HEK293 (cell line): ENCODE measurements around the gene ALS2.
"Not testable (repeated sequence)": the region's sequence is repeated elsewhere in the genome, so short reads cannot be mapped to it uniquely, and the experiment has no call there.

Experiments
- CTCF ChIA-PET: fragments of 350-600 bp; formaldehyde crosslinking; extraction: SDS; loops from one replicate; lab custom pipeline; 2021; ENCODE audit warnings: antibody characterized with exemption; lab: Yijun Ruan, JAX
- POLR2A ChIA-PET: fragments of 300-600 bp; formaldehyde crosslinking; extraction: SDS; loops from one replicate; lab custom pipeline; 2020; ENCODE audit warnings: antibody characterized with exemption, inconsistent platforms; lab: Yijun Ruan, JAX
- H3K27ac ChIP-seq: fragments of 200-500 bp; sonication (Bioruptor generic); 2 replicates; pipeline ENCODE4 v1.5.1; 2014; ENCODE audit warnings: low read depth, low read length, control low read depth, inconsistent platforms; ENCODE audit errors: extremely low read depth
- H3K36me3 ChIP-seq, 2 experiments: fragments of 200-500 bp in 1 of 2; sonication (Bioruptor generic) in 1 of 2; 1 replicate in 1 of 2; 2 replicates in 1 of 2; pipeline ENCODE4 v1.5.1; 2014 to 2017; ENCODE audit warnings: inconsistent platforms in 2 of 2, low read length in 2 of 2; ENCODE audit not compliant: control insufficient read depth in 2 of 2, insufficient read depth in 1 of 2
- H3K4me1 ChIP-seq: fragments of 200-500 bp; sonication (Bioruptor generic); 2 replicates; pipeline ENCODE4 v1.5.1; 2014; ENCODE audit warnings: mild to moderate bottlenecking, low read length, inconsistent platforms; ENCODE audit not compliant: control insufficient read depth, insufficient read depth
- H3K4me3 ChIP-seq: 2 replicates; pipeline ENCODE4 v1.5.1; 2011; ENCODE audit warnings: low read depth, mild to moderate bottlenecking, control low read depth, low read length, moderate library complexity
- H3K9me3 ChIP-seq: fragments of 200-500 bp; sonication (Bioruptor generic); 2 replicates; pipeline ENCODE4 v1.5.1; 2014; ENCODE audit warnings: low read depth, low read length, inconsistent platforms; ENCODE audit not compliant: control insufficient read depth, insufficient read depth
- BCL11B ChIP-seq: fragments of 450-650 bp; formaldehyde crosslinking; IDR thresholded peaks from 2 replicates; pipeline ENCODE4 v1.5.1; 2016; ENCODE audit warnings: low read depth, missing biosample characterization, missing genetic modification characterization
- GLI2 ChIP-seq: fragments of 450-650 bp; formaldehyde crosslinking; IDR thresholded peaks from 2 replicates; pipeline ENCODE4; 2017; ENCODE audit warnings: missing biosample characterization, missing genetic modification characterization, low read depth, borderline replicate concordance
- ZBTB8A ChIP-seq: fragments of 450-650 bp; formaldehyde crosslinking; IDR thresholded peaks from 2 replicates; pipeline ENCODE4 v1.5.1; 2016; ENCODE audit warnings: missing biosample characterization, missing genetic modification characterization
- ZNF354C ChIP-seq: fragments of 450-650 bp; formaldehyde crosslinking; IDR thresholded peaks from 2 replicates; pipeline ENCODE4 v1.5.1; 2016; ENCODE audit warnings: missing biosample characterization, missing genetic modification characterization, low read depth, borderline replicate concordance
- ZNF394 ChIP-seq: fragments of 450-650 bp; formaldehyde crosslinking; IDR thresholded peaks from 2 replicates; pipeline ENCODE4 v1.5.1; 2016; ENCODE audit warnings: missing biosample characterization, missing genetic modification characterization, mild to moderate bottlenecking, moderate library complexity, borderline replicate concordance
- ZNF560 ChIP-seq: fragments of 450-650 bp; formaldehyde crosslinking; IDR thresholded peaks from 2 replicates; pipeline ENCODE4 v1.5.1; 2017; ENCODE audit warnings: missing biosample characterization, missing genetic modification characterization, borderline replicate concordance
- ZNF654 ChIP-seq: fragments of 450-650 bp; formaldehyde crosslinking; IDR thresholded peaks from 2 replicates; pipeline ENCODE4 v1.5.1; 2016; ENCODE audit warnings: low read depth, missing biosample characterization, missing genetic modification characterization
- ZNF830 ChIP-seq: fragments of 450-650 bp; IDR thresholded peaks from 2 replicates; pipeline ENCODE4 v1.5.0; 2018; ENCODE audit warnings: missing biosample characterization, missing genetic modification characterization, low read depth, mild to moderate bottlenecking, moderate library complexity
- ZSCAN30 ChIP-seq: fragments of 450-650 bp; IDR thresholded peaks from 2 replicates; pipeline ENCODE4 v1.5.1; 2018; ENCODE audit warnings: missing biosample characterization, mild to moderate bottlenecking, missing genetic modification characterization, moderate library complexity
- TF ChIP-seq, protein P1 (sequence below): fragments of 450-650 bp; formaldehyde crosslinking; IDR thresholded peaks from 2 replicates; pipeline ENCODE4 v1.5.1; 2017; ENCODE audit warnings: missing biosample characterization, missing genetic modification characterization
- TF ChIP-seq, protein P2 (sequence below): fragments of 450-650 bp; formaldehyde crosslinking; IDR thresholded peaks from 2 replicates; pipeline ENCODE4 v1.5.1; 2016; ENCODE audit warnings: missing biosample characterization, missing genetic modification characterization, low read depth
- TF ChIP-seq, protein P3 (sequence below): fragments of 450-650 bp; formaldehyde crosslinking; IDR thresholded peaks from 2 replicates; pipeline ENCODE4 v1.5.1; 2016; ENCODE audit warnings: missing biosample characterization, missing genetic modification characterization
- TF ChIP-seq, protein P4 (sequence below): fragments of 450-650 bp; formaldehyde crosslinking; IDR thresholded peaks from 2 replicates; pipeline ENCODE4 v1.5.1; 2016; ENCODE audit warnings: missing biosample characterization, missing genetic modification characterization
- TF ChIP-seq, protein P5 (sequence below): fragments of 450-650 bp; formaldehyde crosslinking; IDR thresholded peaks from 2 replicates; pipeline ENCODE4 v1.5.1; 2016; ENCODE audit warnings: missing biosample characterization, missing genetic modification characterization
- TF ChIP-seq, protein P6 (sequence below): fragments of 450-650 bp; formaldehyde crosslinking; conservative IDR thresholded peaks from 2 replicates; pipeline ENCODE4 v1.5.1; 2016; ENCODE audit warnings: low read depth, missing biosample characterization, missing genetic modification characterization
- TF ChIP-seq, protein P7 (sequence below): fragments of 450-650 bp; formaldehyde crosslinking; IDR thresholded peaks from 2 replicates; pipeline ENCODE4 v1.5.1; 2016; ENCODE audit warnings: missing biosample characterization, missing genetic modification characterization, borderline replicate concordance

The ALS2 gene

DNA sequence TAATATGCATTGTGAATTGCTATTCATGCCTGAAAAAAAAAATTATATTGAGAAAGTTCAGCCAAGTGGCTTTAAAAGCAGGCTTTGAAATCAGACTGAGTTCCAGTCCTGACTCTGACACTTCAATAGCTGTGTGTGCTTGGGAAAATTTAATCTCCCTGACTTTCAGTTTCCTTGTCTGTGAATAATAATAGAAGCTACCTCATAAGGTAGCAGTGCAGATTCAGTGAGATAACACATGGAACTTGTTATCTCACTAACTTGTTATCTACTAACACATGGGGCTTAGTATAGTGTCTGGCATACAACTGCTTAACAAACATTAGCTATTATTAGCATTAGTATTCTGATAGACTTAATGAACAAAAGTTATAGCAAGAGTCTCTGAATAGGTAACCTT lies 14.9 kb downstream of the ALS2 start:
- no peak overlapping the region for H3K27ac ChIP-seq
- no peak overlapping the region for H3K4me3 ChIP-seq
- H3K36me3 ChIP-seq: peaks cover 5 to 44% of the 10 kb centered on the region in 2 experiments; a peak in 2 of 3 replicates
- ChIA-PET CTCF (no interaction called here), POLR2A (no interaction called here)
- TF ChIP-seq ZNF830 (tag by site-specific recombination) (no peak), ZSCAN30 (tag by site-specific recombination) (no peak), BCL11B (tag by site-specific recombination) (no peak), ZNF354C (tag by site-specific recombination) (no peak)
- TF ChIP-seq, protein P1, sequence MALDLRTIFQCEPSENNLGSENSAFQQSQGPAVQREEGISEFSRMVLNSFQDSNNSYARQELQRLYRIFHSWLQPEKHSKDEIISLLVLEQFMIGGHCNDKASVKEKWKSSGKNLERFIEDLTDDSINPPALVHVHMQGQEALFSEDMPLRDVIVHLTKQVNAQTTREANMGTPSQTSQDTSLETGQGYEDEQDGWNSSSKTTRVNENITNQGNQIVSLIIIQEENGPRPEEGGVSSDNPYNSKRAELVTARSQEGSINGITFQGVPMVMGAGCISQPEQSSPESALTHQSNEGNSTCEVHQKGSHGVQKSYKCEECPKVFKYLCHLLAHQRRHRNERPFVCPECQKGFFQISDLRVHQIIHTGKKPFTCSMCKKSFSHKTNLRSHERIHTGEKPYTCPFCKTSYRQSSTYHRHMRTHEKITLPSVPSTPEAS: no peak
- TF ChIP-seq, protein P2, sequence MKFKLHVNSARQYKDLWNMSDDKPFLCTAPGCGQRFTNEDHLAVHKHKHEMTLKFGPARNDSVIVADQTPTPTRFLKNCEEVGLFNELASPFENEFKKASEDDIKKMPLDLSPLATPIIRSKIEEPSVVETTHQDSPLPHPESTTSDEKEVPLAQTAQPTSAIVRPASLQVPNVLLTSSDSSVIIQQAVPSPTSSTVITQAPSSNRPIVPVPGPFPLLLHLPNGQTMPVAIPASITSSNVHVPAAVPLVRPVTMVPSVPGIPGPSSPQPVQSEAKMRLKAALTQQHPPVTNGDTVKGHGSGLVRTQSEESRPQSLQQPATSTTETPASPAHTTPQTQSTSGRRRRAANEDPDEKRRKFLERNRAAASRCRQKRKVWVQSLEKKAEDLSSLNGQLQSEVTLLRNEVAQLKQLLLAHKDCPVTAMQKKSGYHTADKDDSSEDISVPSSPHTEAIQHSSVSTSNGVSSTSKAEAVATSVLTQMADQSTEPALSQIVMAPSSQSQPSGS (tag by site-specific recombination): no peak
- TF ChIP-seq, protein P3, sequence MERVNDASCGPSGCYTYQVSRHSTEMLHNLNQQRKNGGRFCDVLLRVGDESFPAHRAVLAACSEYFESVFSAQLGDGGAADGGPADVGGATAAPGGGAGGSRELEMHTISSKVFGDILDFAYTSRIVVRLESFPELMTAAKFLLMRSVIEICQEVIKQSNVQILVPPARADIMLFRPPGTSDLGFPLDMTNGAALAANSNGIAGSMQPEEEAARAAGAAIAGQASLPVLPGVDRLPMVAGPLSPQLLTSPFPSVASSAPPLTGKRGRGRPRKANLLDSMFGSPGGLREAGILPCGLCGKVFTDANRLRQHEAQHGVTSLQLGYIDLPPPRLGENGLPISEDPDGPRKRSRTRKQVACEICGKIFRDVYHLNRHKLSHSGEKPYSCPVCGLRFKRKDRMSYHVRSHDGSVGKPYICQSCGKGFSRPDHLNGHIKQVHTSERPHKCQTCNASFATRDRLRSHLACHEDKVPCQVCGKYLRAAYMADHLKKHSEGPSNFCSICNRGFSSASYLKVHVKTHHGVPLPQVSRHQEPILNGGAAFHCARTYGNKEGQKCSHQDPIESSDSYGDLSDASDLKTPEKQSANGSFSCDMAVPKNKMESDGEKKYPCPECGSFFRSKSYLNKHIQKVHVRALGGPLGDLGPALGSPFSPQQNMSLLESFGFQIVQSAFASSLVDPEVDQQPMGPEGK (tag by site-specific recombination): no peak
- TF ChIP-seq, protein P4, sequence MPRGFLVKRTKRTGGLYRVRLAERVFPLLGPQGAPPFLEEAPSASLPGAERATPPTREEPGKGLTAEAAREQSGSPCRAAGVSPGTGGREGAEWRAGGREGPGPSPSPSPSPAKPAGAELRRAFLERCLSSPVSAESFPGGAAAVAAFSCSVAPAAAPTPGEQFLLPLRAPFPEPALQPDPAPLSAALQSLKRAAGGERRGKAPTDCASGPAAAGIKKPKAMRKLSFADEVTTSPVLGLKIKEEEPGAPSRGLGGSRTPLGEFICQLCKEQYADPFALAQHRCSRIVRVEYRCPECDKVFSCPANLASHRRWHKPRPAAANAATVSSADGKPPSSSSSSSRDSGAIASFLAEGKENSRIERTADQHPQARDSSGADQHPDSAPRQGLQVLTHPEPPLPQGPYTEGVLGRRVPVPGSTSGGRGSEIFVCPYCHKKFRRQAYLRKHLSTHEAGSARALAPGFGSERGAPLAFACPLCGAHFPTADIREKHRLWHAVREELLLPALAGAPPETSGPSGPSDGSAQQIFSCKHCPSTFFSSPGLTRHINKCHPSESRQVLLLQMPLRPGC (tag by site-specific recombination): no peak
- H3K4me1 ChIP-seq: no peaks in the 10 kb centered on the region; the same call in 1 of the 2 replicates
- H3K9me3 ChIP-seq: no peaks in the 10 kb centered on the region

DNA sequence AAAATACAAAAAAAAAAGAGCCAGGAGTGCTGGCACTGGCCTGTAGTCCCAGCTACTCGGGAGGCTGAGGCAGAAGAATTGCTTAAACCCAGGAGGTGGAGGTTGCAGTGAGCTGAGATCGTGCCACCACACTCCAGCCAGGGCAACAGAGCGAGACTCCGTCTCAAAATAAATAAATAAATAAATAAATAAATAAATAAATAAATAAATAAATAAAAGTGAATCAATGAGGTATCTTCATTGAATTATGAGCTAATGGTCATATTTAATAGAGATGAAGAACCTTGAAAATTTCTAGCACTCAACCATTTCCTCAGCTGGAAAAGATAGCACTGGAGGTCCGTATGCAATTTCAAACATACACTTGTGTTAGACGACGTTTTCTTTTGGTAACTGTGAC lies 16.3 kb downstream of the ALS2 start:
- H3K4me3 ChIP-seq, H3K4me1 ChIP-seq, POLR2A ChIA-PET, H3K9me3 ChIP-seq, H3K27ac ChIP-seq: not testable (repeated sequence)
- H3K36me3 ChIP-seq: peaks cover 5 to 48% of the 10 kb centered on the region in 2 experiments; a peak in 2 of 3 replicates
- CTCF ChIA-PET: interaction anchor here (0.8 to 1.2 kb wide), 3 partner anchors 8 to 455 kb away, joined by 3 to 4 read pairs (median 3); no protein-coding TSS in a partner anchor
- TF ChIP-seq, protein P5, sequence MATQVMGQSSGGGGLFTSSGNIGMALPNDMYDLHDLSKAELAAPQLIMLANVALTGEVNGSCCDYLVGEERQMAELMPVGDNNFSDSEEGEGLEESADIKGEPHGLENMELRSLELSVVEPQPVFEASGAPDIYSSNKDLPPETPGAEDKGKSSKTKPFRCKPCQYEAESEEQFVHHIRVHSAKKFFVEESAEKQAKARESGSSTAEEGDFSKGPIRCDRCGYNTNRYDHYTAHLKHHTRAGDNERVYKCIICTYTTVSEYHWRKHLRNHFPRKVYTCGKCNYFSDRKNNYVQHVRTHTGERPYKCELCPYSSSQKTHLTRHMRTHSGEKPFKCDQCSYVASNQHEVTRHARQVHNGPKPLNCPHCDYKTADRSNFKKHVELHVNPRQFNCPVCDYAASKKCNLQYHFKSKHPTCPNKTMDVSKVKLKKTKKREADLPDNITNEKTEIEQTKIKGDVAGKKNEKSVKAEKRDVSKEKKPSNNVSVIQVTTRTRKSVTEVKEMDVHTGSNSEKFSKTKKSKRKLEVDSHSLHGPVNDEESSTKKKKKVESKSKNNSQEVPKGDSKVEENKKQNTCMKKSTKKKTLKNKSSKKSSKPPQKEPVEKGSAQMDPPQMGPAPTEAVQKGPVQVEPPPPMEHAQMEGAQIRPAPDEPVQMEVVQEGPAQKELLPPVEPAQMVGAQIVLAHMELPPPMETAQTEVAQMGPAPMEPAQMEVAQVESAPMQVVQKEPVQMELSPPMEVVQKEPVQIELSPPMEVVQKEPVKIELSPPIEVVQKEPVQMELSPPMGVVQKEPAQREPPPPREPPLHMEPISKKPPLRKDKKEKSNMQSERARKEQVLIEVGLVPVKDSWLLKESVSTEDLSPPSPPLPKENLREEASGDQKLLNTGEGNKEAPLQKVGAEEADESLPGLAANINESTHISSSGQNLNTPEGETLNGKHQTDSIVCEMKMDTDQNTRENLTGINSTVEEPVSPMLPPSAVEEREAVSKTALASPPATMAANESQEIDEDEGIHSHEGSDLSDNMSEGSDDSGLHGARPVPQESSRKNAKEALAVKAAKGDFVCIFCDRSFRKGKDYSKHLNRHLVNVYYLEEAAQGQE (tag by site-specific recombination): 0 out of 2 replicates have a peak, but pooled peaks have one; percentile 43
- TF ChIP-seq, protein P6, sequence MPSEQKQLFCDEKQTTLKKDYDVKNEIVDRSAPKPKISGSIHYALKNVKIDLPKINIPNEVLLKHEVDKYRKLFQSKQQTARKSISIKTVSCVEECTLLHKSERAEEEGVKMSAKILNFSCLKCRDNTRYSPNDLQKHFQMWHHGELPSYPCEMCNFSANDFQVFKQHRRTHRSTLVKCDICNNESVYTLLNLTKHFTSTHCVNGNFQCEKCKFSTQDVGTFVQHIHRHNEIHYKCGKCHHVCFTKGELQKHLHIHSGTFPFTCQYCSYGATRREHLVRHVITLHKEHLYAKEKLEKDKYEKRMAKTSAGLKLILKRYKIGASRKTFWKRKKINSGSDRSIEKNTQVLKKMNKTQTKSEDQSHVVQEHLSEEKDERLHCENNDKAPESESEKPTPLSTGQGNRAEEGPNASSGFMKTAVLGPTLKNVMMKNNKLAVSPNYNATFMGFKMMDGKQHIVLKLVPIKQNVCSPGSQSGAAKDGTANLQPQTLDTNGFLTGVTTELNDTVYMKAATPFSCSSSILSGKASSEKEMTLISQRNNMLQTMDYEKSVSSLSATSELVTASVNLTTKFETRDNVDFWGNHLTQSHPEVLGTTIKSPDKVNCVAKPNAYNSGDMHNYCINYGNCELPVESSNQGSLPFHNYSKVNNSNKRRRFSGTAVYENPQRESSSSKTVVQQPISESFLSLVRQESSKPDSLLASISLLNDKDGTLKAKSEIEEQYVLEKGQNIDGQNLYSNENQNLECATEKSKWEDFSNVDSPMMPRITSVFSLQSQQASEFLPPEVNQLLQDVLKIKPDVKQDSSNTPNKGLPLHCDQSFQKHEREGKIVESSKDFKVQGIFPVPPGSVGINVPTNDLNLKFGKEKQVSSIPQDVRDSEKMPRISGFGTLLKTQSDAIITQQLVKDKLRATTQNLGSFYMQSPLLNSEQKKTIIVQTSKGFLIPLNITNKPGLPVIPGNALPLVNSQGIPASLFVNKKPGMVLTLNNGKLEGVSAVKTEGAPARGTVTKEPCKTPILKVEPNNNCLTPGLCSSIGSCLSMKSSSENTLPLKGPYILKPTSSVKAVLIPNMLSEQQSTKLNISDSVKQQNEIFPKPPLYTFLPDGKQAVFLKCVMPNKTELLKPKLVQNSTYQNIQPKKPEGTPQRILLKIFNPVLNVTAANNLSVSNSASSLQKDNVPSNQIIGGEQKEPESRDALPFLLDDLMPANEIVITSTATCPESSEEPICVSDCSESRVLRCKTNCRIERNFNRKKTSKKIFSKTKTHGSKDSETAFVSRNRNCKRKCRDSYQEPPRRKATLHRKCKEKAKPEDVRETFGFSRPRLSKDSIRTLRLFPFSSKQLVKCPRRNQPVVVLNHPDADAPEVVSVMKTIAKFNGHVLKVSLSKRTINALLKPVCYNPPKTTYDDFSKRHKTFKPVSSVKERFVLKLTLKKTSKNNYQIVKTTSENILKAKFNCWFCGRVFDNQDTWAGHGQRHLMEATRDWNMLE (tag by site-specific recombination): peak; percentile 87
- TF ChIP-seq ZNF394 (peak; percentile 86), ZNF560 (peak; percentile 35; the same call in 1 of the 2 replicates), ZBTB8A (tag by site-specific recombination) (peak; percentile 59; the same call in 1 of the 2 replicates), GLI2 (tag by site-specific recombination) (peak; percentile 19; the same call in 1 of the 2 replicates), ZNF654 (peak; percentile 37)
- TF ChIP-seq, protein P7, sequence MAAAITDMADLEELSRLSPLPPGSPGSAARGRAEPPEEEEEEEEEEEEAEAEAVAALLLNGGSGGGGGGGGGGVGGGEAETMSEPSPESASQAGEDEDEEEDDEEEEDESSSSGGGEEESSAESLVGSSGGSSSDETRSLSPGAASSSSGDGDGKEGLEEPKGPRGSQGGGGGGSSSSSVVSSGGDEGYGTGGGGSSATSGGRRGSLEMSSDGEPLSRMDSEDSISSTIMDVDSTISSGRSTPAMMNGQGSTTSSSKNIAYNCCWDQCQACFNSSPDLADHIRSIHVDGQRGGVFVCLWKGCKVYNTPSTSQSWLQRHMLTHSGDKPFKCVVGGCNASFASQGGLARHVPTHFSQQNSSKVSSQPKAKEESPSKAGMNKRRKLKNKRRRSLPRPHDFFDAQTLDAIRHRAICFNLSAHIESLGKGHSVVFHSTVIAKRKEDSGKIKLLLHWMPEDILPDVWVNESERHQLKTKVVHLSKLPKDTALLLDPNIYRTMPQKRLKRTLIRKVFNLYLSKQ (tag by site-specific recombination): 0 out of 2 replicates have a peak, but pooled peaks have one; percentile 14
